Superior temporal gyrus (tissue), 1 donor: Measurements from ENCODE around the gene JMJD1C.
A peak's percentile ranks its signal among the peaks of the same experiment; 100 is the strongest.

Experiments used
- DNase-seq: peaks from one replicate; pipeline ENCODE4 v3.0.0-alpha.2; 2016; ENCODE audit errors: extremely low spot score

JMJD1C gene

GRCh38 chr10:63478564-63478963 is 12.8 kb upstream of the JMJD1C start:
- no peak for DNase-seq

- DNase-seq = no peak
Measured at GRCh38 chr10:63477927-63478326, 12.2 kb upstream of the JMJD1C start.

GRCh38 chr10:63474488-63474887 is 8.7 kb upstream of the JMJD1C start:
- DNase-seq = no peak

- no peak for DNase-seq
Measured at GRCh38 chr10:63470928-63471327, 5.2 kb upstream of the JMJD1C start.

GRCh38 chr10:63468947-63469346 is 3.2 kb upstream of the JMJD1C start:
- no peak for DNase-seq

- DNase-seq = no peak
Measured at GRCh38 chr10:63467841-63468240, 2.1 kb upstream of the JMJD1C start.

GRCh38 chr10:63466144-63466935 is 563 bp upstream of the JMJD1C start:
- peak; percentile 76 for DNase-seq

- no peak for DNase-seq
Measured at GRCh38 chr10:63464402-63465292, 1.1 kb downstream of the JMJD1C start.

- no peak for DNase-seq
Measured at GRCh38 chr10:63462442-63462841, 3.3 kb downstream of the JMJD1C start.

- DNase-seq = no peak
Measured at GRCh38 chr10:63458177-63458576, 7.6 kb downstream of the JMJD1C start.

GRCh38 chr10:63457594-63457993 is 8.2 kb downstream of the JMJD1C start:
- no peak for DNase-seq

GRCh38 chr10:63456437-63457210 is 9.2 kb downstream of the JMJD1C start:
- no peak for DNase-seq

- no peak for DNase-seq
Measured at GRCh38 chr10:63455507-63455906, 10.3 kb downstream of the JMJD1C start.

- no peak for DNase-seq
Measured at GRCh38 chr10:63454631-63455030, 11.1 kb downstream of the JMJD1C start.

- no peak for DNase-seq
Measured at GRCh38 chr10:63452524-63452923, 13.3 kb downstream of the JMJD1C start.

GRCh38 chr10:63446716-63447440 is 18.9 kb downstream of the JMJD1C start:
- DNase-seq = no peak

GRCh38 chr10:63441404-63441803 is 24.4 kb downstream of the JMJD1C start:
- no peak for DNase-seq

- DNase-seq = no peak
Measured at GRCh38 chr10:63439607-63440006, 26.2 kb downstream of the JMJD1C start.

- DNase-seq = no peak
Measured at GRCh38 chr10:63438506-63439498, 27.0 kb downstream of the JMJD1C start.
